ENCODE measurements around the gene UBE2M.
"Not testable (repeated sequence)": the region's sequence is repeated elsewhere in the genome, so short reads cannot be mapped to it uniquely, and the experiment has no call there.

UBE2M gene

GRCh38 chr19:58539169-58539559, 19.2 kb downstream of the UBE2M start:
- DNase-seq (ENCODE audit: low spot score) = not testable (repeated sequence)

DNA sequence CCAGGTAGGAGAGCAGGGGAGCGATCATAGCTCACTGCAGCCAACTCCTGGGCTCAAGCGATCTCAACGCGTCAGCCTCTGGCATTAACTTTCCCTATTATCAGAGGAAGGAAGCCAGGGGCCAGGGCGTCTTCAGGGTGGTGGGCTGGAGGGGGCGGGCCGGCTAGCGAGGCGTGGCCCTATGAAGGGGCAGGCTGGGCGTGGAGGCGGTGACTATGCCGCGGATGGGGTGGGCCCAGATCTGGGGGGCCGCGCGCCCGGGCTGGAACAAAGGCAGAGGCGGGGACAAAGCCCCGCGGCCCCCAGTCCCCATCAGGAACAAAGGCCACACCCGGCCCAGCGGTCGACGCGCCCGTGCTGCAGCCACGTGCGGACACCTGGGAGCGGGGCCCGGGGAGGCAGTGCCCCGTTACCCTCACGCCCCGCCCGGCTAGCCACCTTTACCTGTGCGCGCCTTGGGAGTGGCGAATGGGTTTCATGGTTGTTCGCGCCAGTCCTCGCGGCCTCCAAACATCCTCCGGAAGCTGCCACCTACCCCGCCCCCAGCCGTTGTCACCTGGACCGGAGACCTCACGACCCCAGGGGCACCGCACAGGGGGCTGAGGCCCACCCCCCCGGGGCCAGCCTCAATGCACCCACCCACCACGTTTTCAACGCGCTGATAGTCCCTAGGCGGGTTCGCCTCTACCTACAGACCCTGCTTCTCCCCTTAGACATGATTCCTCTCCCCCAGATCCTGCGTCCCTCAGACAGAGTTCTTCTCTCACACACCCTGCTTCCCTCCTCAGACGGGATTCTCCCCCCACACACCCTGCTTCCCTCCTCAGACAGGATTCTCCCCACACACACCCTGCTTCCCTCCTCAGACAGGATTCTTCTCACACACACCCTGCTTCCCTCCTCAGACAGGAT, 19.9 kb downstream of the UBE2M start:
- peak; percentile 51 for DNase-seq (ENCODE audit: low spot score)

- no peak for DNase-seq (ENCODE audit: low spot score)
Measured at GRCh38 chr19:58536852-58537798, 21.3 kb downstream of the UBE2M start.

DNA sequence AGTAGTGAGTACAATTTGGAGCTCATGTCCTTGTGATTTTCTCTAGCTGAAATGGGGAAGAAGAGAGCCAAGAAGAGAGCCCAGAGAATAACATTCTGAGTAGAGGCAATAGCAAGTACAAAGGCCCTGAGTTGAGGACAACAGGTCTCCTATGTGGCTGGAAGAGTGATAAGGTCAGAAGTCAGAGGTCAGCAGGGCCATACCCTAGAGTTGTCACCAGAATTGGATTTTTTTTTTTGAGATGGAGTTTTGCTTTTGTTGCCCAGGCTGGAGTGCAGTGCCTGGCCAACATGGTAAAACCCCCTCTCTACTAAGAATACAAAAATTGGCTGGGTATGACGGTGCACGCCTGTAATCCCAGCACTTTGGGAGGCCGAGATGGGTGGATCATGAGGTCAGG, 22.6 kb downstream of the UBE2M start:
- no peak for DNase-seq (ENCODE audit: low spot score)

GRCh38 chr19:58531034-58531840, 27.2 kb downstream of the UBE2M start:
- no peak for DNase-seq (ENCODE audit: low spot score)

GRCh38 chr19:58529405-58529804, 29.0 kb downstream of the UBE2M start:
- no peak for DNase-seq (ENCODE audit: low spot score)

- DNase-seq (ENCODE audit: low spot score) = no peak
Measured at GRCh38 chr19:58522709-58523108, 35.7 kb downstream of the UBE2M start.

DNA sequence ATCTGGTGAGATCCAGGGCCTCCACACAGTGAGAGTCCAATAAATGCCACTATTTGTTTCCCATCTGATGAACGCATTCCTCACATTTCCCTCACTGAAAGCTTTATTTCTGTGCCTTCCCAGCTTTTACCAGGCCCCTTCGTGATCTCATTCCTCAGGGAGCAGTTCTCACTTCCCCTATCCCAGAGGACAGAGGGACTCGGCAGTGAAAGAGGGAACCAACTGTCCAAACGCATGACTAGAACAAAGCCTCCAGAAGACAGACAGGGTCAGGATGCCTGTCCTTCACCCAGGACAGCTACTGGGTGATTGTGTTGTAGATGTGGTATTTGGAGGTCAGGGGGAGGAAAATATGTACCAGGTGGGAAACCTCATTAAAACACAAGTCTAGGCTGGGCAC, 36.8 kb downstream of the UBE2M start:
- no peak for DNase-seq (ENCODE audit: low spot score)

GRCh38 chr19:58520257-58520599, 38.2 kb downstream of the UBE2M start:
- no peak for DNase-seq (ENCODE audit: low spot score)

DNA sequence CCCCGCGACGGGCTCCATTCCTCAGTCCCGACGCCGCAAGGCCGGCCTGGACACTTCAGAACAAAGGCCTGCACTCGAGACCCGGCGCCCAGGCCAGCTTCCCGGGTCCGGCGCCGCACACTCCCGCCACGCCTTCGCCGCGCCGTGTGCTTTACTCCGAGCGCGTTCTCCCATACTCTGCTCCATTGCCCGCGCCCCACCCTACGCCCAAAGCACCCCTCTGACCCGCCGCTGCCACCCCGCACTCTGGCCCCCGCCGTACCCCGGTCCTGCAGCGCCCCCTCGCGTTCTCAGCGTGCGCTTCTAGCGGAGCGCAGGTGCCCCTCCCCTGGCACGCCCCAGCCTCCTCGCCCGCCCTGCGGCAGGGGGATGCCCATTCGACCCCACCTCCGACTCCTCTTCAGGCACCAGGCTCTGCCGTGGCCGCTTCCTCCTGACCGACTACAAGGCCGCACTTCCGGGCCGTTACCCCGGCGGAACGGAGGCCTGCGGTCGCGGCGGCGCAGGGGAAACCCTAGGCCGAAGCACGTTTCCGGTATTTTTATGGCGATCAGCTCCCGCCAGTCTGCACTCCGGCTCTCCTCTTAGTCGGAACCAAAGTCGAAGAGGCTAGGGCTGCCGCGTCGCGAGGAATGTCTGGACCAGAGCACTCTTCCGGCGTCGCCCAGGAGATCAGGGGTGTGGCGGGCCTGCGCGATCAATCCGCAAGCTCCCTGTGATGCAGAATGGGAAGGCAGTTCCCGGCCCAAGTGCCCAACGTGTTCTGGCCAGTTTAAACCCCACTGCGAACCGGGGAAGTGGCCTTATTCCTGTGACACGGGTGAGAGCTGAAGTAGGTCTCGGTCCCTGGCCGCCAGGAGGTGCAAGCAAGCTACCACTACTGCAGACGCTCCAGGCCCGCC, 38.8 kb downstream of the UBE2M start, which contains the start of gene ZBTB45:
Gene ZBTB45, minus strand, starts transcription at position 456 of the 902 bp plus-strand sequence. CDS start 2,137 bp downstream, outside the sequence.
- peak; percentile 77 for DNase-seq (ENCODE audit: low spot score)

DNA sequence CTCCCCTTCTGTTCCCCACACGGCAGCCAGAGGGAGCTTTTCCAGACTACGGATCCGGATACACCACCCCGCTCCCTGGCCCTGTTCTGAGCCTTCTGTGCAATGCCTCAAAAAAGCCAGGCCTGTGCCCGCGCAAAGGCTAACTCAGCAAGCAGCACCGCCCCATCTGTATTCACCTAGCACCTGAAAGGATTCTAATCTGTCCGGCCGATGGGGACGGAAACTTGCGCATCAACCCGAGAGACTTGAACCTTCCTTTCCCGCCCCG, 39.4 kb downstream of the UBE2M start:
- DNase-seq (ENCODE audit: low spot score) = peak; percentile 81

DNA sequence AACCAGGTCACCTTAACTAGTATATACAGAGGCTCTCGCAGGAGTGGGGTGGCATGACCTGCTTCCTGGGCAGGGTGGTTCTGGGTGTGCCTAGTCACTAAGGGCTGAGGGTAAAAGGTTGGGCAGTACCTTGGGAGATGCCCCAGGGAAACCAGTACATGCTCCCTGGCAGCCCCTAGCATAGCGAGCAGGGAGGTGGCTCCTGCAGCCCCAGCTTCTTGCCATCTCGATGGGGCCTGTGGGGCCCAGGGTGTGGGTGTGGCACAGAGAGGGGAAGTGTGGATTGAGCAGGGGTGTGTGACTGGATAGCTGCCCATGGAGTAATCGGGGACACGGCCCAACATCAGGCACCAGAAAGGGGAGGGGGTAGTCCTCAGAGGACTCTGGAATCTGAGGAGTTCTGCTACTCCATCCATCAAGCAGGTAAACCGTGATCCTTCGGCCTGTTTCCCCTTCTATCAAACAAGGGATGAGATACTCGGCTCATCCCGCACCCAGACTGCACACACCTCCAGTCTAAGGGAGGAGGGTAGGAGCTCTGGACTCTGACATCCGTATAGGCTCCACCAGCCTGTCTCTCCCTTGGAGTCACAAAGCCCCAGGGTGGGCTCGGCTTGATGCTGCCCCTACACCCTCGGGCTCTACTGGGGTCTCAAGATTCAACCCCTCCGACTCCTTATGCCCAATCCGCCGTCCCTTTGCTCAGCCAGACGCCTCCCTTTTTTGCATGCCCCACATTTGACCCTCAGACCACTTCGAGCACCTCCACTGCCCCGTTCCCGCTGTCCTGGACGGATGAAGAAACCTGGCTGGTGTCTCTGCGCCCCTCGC, 39.9 kb downstream of the UBE2M start:
- no peak for DNase-seq (ENCODE audit: low spot score)

DNA sequence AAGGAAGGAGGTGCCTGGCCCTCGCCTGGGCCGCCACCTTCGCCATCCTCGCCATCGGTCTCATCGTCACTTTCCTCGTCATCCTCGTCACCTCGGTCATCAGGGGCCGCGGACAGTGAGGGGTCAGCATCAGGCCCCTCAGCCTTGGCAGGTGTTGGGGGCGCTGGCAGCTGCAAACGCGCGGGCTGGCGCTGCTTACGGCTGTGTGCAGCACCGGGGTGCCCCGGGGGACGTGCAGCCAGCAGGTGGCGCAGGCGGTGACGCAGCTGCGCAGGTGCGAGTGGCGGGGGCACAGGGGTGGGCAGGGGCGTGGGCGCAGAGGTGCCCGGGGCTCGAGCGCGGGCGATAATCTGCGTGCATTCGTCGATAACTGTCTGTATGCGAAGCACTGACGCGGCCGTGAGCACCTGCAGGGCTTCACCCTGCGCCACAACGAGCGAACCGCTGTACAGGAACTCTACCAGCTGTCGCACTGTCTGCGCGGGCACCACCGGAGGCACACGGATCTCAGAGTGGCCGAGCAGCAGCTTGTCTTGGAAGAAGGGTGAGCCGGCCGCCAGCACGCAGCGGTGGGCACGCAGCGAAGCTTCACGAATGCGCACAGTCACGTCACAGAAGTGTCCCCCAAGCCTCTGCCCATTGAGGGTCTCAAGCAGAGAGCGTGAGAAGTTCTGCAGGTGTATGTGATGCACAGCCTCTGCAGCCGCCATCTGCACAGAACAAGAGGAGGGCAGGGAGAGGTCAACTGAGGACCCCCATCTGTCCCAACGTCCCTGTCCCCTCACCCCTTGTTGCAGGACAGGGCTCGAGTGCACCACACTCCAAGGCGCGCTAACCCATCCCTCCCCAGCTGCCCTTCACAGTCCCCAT, 41.2 kb downstream of the UBE2M start:
- DNase-seq (ENCODE audit: low spot score) = no peak

GRCh38 chr19:58516246-58516836, 42.1 kb downstream of the UBE2M start:
- DNase-seq (ENCODE audit: low spot score) = no peak

- no peak for DNase-seq (ENCODE audit: low spot score)
Measured at GRCh38 chr19:58515259-58515658, 43.2 kb downstream of the UBE2M start.

GRCh38 chr19:58514564-58515022, 43.8 kb downstream of the UBE2M start:
- DNase-seq (ENCODE audit: low spot score) = no peak

DNA sequence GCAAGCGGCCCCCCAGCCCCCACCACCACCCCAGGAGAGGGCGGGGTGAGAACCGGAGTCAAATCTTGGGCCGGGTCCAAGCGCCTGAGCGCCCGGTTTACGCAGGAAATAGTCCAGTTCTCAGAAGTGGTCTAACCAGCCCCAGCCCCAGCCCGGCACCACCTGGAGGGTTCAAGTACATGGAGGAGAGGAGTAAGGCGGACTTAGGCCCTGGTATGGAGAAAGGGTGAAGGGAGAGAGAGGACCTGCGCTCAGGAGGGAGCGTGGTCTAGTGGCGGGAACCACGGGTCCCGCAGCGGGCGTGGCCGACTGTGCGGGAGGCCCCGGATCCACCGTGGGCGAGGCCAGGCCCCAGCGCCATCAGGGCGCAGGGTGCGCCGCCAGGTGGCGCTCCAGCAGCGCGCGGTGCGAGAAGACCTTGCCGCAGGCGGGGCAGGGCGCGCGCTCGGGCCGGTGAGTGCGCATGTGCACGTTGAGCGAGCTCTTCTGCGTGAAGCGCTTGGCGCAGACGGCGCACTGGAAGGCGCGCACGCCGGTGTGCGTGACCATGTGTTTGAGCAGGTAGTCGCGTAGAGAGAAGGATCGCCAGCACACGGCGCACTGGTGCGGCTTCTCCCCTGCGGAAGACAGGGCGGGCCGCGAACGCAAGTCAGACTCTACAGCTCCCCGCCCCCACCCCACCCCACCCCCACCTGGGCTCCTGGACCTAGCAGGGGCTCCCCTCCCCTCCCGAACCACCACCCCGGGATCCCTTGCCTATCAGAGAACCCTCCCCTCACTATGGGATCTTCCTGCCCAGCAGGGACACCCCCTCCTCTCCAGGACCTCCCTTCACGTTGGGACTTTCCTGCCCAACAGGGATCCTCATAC, 44.5 kb downstream of the UBE2M start:
- peak; percentile 79 for DNase-seq (ENCODE audit: low spot score)

GRCh38 chr19:58513213-58513693, 45.2 kb downstream of the UBE2M start:
- no peak for DNase-seq (ENCODE audit: low spot score)
